Astrocyte (in vitro differentiated cells and primary cell): ENCODE data around the gene PPP1R12C.

Experiments used
- CTCF ChIP-seq: IDR thresholded peaks from 2 replicates; pipeline ENCODE4 v1.5.1; 2011; ENCODE audit warnings: low read depth, mild to moderate bottlenecking, inconsistent platforms, low read length, moderate library complexity; ENCODE audit not compliant: insufficient read depth
- EZH2 ChIP-seq: IDR thresholded peaks from 2 replicates; pipeline ENCODE4 v1.6.1; 2012; ENCODE audit warnings: mild to moderate bottlenecking, low read length, inconsistent platforms; ENCODE audit not compliant: insufficient read depth

GRCh38 chr19:55166530-55167268 lies 49.3 kb upstream of the PPP1R12C start, which contains the start of gene DNAAF3:
- TF ChIP-seq EZH2 (no peak), CTCF (no peak)
